Endothelial cell (in vitro differentiated cells): ENCODE results near the gene ORC3. TPM values are rescaled to one million over a fixed set of nuclear protein-coding genes. Genes with fewer than 3 reads are reported as not detected.

ENCODE experiments used
- DNase-seq: peaks from one replicate; pipeline ENCODE4 v3.0.0; 2021; ENCODE audit warnings: low spot score
- H3K27ac Mint-ChIP-seq: one replicate; pipeline ENCODE4 v1.8.0; 2021; ENCODE audit warnings: mixed read lengths, inconsistent platforms; ENCODE audit not compliant: unreplicated experiment
- H3K27me3 Mint-ChIP-seq: one replicate; pipeline ENCODE4 v1.8.0; 2021; ENCODE audit warnings: mild to moderate bottlenecking, moderate library complexity, mixed read lengths, inconsistent platforms; ENCODE audit not compliant: unreplicated experiment
- H3K36me3 Mint-ChIP-seq: one replicate; pipeline ENCODE4 v1.8.0; 2021; ENCODE audit warnings: mild to moderate bottlenecking, low read depth, mixed read lengths, inconsistent platforms; ENCODE audit not compliant: unreplicated experiment
- H3K4me1 Mint-ChIP-seq: one replicate; pipeline ENCODE4 v1.8.0; 2021; ENCODE audit warnings: mild to moderate bottlenecking, mixed read lengths, inconsistent platforms; ENCODE audit not compliant: unreplicated experiment
- H3K4me3 Mint-ChIP-seq: one replicate; pipeline ENCODE4 v1.8.0; 2021; ENCODE audit warnings: mild to moderate bottlenecking, mixed read lengths, inconsistent platforms; ENCODE audit not compliant: unreplicated experiment
- H3K9me3 Mint-ChIP-seq: one replicate; pipeline ENCODE4 v1.8.0; 2021; ENCODE audit warnings: mixed read lengths, inconsistent platforms; ENCODE audit not compliant: unreplicated experiment
- CTCF ChIP-seq: fragments of 200-600 bp; sonication (generic); IDR thresholded peaks from one replicate; pipeline ENCODE4 v1.5.0; 2021; ENCODE audit warnings: antibody characterized with exemption; ENCODE audit not compliant: unreplicated experiment
- total RNA-seq: library from RNA; stranded (reverse); fragmentation: NEBNext Ultra II Directional; extraction: Animal tissue kit (Norgen Biotek cat#: 25700); gene quantifications from one replicate; pipeline ENCODE4 v1.2.1, GENCODE V29; 2021; ENCODE audit not compliant: unreplicated experiment

ORC3 gene
- total RNA-seq, 1 donor from 2014 or later: 22.5 TPM

- TF ChIP-seq CTCF: no peak
- no peak for DNase-seq
- H3K36me3 Mint-ChIP-seq: no peaks in the 10 kb centered on the region
- H3K9me3 Mint-ChIP-seq: no peaks in the 10 kb centered on the region
- H3K27me3 Mint-ChIP-seq: no peaks in the 10 kb centered on the region
- no peak overlapping the region for H3K4me3 Mint-ChIP-seq
- no peak overlapping the region for H3K27ac Mint-ChIP-seq
- H3K4me1 Mint-ChIP-seq: no peaks in the 10 kb centered on the region
Observed at GRCh38 chr6:87630746-87631145, 40.8 kb downstream of the ORC3 start.

GRCh38 chr6:87633851-87634250 lies 43.9 kb downstream of the ORC3 start:
- Mint-ChIP-seq H3K27me3 (no peaks in the 10 kb centered on the region), H3K36me3 (no peaks in the 10 kb centered on the region)
- no peak for TF ChIP-seq CTCF

GRCh38 chr6:87636315-87636714 lies 46.4 kb downstream of the ORC3 start:
- H3K36me3 Mint-ChIP-seq: no peaks in the 10 kb centered on the region
- H3K27ac Mint-ChIP-seq: no peak overlapping the region
- DNase-seq: no peak
- no peak overlapping the region for H3K4me3 Mint-ChIP-seq
- TF ChIP-seq CTCF: no peak
- no peaks in the 10 kb centered on the region for H3K9me3 Mint-ChIP-seq
- no peaks in the 10 kb centered on the region for H3K4me1 Mint-ChIP-seq
- H3K27me3 Mint-ChIP-seq: no peaks in the 10 kb centered on the region

More at GRCh38 chr6:87633851-87634250, 43.9 kb downstream of the ORC3 start:
- H3K4me1 Mint-ChIP-seq: no peaks in the 10 kb centered on the region
- no peak for DNase-seq
- no peaks in the 10 kb centered on the region for H3K9me3 Mint-ChIP-seq
- H3K27ac Mint-ChIP-seq: no peak overlapping the region
- no peak overlapping the region for H3K4me3 Mint-ChIP-seq

GRCh38 chr6:87637106-87637505 lies 47.2 kb downstream of the ORC3 start:
- H3K9me3 Mint-ChIP-seq: no peaks in the 10 kb centered on the region
- no peak overlapping the region for H3K27ac Mint-ChIP-seq
- H3K4me1 Mint-ChIP-seq: no peaks in the 10 kb centered on the region
- no peaks in the 10 kb centered on the region for H3K27me3 Mint-ChIP-seq
- H3K36me3 Mint-ChIP-seq: no peaks in the 10 kb centered on the region
- TF ChIP-seq CTCF: no peak
- no peak overlapping the region for H3K4me3 Mint-ChIP-seq
- no peak for DNase-seq

GRCh38 chr6:87639373-87639772 lies 49.4 kb downstream of the ORC3 start:
- no peaks in the 10 kb centered on the region for H3K4me1 Mint-ChIP-seq
- H3K36me3 Mint-ChIP-seq: no peaks in the 10 kb centered on the region
- H3K4me3 Mint-ChIP-seq: no peak overlapping the region
- DNase-seq: no peak
- no peak overlapping the region for H3K27ac Mint-ChIP-seq
- H3K27me3 Mint-ChIP-seq: no peaks in the 10 kb centered on the region
- no peak for TF ChIP-seq CTCF
- H3K9me3 Mint-ChIP-seq: no peaks in the 10 kb centered on the region
